Activated CD8-positive, alpha-beta memory T cell treated with anti-CD3 and anti-CD28 coated beads, Interleukin-2, amount 50 U/mL, for 24 hours (primary cell): ENCODE results near the gene SMARCD2.

Experiments
- DNase-seq: peaks from one replicate; pipeline ENCODE4 v3.0.0-alpha.2; 2020; ENCODE audit errors: extremely low read depth

SMARCD2 gene

DNA sequence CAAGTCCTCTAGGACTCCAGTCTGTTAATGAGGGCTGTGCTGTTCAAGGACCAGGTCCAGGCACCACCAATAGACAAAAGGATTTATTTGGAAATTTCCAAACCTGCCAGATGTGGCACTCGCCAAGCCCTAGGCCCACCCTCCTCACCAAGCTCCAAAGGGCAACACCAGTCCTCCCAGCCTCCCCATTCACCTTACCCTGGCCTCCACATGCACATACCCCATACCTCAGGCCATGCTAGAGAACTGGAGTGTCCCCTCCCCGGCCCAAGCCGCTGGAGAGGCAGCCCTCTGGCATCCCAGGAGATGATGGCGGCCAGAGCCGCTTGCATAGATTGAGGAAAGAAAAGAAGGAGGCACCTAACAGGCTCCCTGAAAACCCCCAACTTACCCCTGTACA is 10.5 kb downstream of the SMARCD2 start:
- DNase-seq, result no peak

DNA sequence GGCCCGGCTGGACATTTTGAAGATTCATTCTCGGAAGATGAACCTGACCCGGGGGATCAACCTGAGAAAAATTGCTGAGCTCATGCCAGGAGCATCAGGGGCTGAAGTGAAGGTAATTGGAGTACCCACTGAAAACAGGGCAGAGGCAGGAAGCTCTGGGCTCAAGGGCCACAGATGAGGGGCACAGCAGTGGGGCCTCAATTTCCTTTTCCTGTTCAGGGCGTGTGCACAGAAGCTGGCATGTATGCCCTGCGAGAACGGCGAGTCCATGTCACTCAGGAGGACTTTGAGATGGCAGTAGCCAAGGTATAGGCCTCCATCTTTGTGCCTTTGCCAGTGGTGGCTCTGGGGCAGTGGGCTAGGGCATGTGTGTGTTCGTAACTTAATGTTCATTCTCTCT is 11.0 kb downstream of the SMARCD2 start:
- DNase-seq, result no peak

GRCh38 chr17:63830904-63831491 is 11.5 kb downstream of the SMARCD2 start:
- DNase-seq, result no peak

GRCh38 chr17:63830278-63830677 is 12.2 kb downstream of the SMARCD2 start:
- no peak for DNase-seq

DNA sequence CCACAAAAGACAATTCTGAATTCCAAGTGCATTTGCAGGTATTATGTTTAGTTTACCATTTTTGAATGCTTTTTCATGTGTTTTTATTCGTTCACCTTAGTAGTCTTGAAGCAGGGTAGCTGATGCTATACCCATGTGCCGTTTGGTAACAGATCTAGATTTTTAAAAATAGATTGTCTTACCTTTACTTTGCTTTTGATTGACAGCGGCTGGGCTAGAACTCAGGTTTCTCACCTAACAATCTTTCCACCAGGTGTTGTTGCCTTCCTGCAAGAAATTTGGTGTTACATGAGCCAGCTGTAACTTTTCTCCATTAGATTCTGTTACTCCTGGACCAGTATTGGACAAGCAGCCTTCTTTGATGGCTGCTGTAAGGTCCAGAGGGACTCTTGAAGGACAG is 13.5 kb downstream of the SMARCD2 start:
- no peak for DNase-seq

GRCh38 chr17:63827801-63828221 is 14.7 kb downstream of the SMARCD2 start:
- DNase-seq, result no peak

DNA sequence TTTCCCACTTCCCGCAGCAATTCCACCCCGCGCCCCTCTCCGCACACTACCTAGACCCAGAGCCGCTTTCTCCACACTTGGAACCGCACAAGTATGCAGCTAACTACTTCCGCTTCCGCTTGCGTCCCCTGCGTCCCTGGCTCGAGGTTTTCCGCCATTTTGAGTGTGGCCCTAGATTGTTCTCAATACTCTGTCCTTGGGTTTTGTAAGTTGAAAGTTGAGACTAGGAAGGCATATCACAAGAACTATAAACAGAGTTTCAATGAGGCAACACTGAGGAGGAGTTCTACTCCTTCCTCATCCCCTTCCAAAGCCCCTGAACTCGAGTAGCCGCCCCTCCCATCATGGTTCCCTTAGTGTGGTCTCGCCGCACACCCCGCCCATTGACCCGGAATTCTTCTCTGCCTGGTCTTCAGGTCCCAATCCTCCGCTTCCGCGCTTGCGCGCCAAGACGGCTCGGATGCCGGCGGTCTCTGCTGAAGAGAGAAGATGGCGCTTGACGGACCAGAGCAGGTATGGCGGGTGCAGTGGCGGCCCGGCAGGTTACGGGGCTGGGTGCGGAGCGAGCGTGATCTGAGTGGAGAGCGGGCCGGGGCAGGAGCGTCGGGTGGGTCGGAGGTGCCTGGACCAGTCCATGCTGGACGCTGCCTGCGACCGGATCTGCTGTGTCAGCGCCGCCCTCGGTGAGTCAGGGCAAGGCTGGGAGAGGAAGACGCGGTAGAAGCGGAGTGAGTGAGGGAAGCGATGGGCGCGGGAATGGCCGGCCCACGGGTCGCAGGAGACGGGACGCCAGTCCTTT is 15.3 kb downstream of the SMARCD2 start, which contains the start of the genes FTSJ3 and PSMC5:
Gene FTSJ3 (minus strand): TSS at position 662 of the 799 bp plus-strand sequence. CDS start 761 bp downstream, outside the sequence.
Gene PSMC5 (plus strand): TSS at position 430 of the 799 bp plus-strand sequence. CDS start 60 bp downstream, at position 490.
- DNase-seq, result peak; percentile 91

GRCh38 chr17:63826468-63827001 is 15.9 kb downstream of the SMARCD2 start:
- no peak for DNase-seq

- DNase-seq, result no peak
Measured at GRCh38 chr17:63824362-63824761, 18.1 kb downstream of the SMARCD2 start.

GRCh38 chr17:63823659-63824331 is 18.7 kb downstream of the SMARCD2 start:
- DNase-seq, result no peak

- DNase-seq, result no peak
Measured at GRCh38 chr17:63822537-63822936, 19.9 kb downstream of the SMARCD2 start.

DNA sequence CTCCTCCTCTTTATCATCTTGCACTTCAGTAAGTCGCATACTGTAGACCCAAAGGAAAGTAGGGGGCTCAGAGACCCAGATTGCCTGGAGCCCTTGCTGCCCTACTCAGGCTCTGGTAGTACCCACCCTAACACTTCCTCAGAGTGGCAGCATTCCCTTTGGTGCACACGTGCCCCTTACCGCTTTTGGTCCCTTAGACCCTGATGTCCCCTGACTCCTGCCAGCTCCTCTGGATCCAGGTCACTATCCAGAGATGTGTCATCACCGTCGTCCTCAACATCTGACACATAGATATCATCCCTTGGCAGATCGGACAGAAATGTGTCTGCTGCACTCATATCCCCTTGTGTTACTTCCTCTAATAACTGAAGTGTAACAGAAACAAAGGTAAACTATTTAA is 20.7 kb downstream of the SMARCD2 start:
- no peak for DNase-seq

DNA sequence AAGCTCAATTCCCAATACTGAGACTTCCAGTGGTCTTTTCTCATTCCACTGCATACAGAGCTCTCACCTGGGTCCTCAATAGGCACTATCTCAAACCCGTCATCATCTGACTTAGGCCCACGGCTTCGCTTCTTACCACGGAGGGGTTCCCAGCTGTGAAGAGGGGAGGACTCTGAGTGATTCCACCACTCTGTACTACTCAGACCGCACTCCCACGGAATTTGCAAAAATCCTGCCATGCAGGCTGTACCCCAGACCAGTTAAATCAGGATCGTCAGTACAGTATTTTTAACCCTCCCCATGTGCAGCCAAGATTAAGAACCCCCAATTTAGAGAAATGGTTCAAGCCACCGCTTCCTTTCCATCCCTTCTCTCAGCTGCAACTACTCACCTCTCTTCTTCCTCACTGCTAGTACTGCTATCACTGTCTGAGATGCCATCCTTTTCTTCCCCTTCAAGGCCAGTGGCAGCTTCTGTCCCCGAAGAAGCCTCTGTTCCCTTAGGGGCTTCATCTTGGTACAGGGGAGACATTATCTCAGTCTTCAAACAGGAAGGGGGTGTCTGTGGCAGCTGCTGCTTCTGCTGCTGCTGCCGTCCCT is 21.4 kb downstream of the SMARCD2 start:
- no peak for DNase-seq

DNA sequence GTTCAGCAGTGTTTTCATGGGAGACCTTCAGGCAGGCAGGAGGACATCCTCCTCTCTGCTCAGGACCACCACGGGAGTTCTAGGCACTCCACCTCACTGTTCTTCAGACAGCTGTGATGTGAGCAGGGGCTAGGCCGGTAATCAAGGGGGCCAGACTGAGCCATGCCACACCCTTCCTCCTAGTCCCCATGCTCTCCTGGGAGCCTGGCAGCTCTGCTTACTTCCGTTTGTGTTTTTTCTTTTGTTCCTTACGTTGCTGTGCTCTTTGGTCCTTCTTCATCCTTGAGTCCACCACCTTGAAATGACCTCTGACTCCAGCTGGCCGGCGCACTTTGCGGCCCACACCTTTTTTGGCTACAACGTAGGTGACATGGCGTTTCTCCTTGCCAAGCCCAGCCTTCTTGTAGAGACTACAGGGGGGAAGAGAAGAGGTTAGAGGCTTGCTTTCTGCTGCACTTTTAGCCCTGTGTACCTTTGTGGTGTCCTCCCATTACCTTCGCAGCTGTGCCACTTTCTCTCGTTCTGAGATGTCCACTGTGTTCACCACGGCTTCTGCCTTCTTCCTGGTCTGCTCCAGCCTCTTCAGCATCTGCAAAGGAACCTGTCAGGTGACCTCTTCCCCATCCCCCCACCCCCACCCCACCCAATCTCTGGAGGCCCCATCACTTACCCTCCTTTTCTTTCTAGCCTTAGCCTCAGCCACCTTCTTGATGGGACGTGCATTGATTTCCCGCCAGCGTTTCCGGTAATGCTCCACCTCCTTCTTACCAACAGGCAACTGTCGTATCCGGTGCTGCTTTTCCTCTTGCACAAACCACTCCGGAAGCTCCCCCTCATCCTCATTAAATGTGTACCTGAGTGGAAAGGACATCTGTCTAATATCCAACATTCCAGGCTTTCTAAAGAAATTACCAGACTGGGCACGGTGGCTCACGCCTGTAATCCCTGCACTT is 22.6 kb downstream of the SMARCD2 start:
- DNase-seq, result no peak

DNA sequence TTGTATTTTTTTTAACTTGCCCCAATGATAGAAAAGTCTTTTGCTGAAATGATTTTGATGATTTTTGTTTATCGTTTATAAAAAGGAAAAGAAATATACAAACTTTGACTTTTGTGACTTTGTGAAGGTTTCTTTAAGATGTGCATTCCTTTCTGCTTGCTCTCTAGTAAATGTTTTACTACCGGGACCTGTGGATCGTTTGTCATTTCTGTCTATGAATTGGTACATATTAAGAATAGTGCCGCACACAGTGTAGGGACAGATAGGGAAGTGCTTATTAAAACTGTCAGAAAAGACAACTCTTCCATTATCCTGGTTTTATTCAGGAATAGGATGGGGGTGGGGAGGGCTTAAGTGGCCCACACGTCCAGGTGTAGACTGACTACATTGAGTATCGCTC is 23.4 kb downstream of the SMARCD2 start:
- no peak for DNase-seq

DNA sequence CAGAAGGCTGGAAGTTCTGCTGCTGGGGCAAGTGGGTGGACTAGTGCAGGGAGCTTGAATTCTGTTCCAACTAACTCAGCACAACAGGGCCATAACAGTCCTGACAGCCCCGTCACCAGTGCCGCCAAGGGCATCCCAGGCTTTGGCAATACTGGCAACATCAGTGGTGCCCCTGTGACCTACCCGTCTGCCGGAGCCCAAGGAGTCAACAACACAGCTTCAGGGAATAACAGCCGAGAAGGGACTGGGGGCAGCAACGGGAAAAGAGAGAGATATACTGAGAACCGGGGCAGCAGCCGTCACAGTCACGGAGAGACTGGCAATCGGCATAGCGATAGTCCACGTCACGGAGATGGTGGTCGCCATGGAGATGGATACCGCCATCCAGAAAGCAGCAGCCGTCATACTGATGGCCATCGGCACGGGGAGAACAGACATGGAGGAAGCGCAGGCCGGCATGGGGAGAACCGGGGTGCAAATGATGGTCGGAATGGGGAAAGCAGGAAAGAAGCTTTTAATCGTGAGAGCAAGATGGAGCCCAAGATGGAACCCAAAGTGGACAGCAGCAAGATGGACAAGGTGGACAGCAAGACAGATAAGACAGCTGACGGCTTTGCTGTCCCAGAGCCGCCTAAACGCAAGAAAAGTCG is 24.6 kb downstream of the SMARCD2 start:
- DNase-seq, result no peak

GRCh38 chr17:63816669-63817068 is 25.8 kb downstream of the SMARCD2 start:
- DNase-seq, result no peak

GRCh38 chr17:63816123-63816522 is 26.4 kb downstream of the SMARCD2 start:
- DNase-seq, result no peak

- DNase-seq, result no peak
Measured at GRCh38 chr17:63809970-63810369, 32.5 kb downstream of the SMARCD2 start.

DNA sequence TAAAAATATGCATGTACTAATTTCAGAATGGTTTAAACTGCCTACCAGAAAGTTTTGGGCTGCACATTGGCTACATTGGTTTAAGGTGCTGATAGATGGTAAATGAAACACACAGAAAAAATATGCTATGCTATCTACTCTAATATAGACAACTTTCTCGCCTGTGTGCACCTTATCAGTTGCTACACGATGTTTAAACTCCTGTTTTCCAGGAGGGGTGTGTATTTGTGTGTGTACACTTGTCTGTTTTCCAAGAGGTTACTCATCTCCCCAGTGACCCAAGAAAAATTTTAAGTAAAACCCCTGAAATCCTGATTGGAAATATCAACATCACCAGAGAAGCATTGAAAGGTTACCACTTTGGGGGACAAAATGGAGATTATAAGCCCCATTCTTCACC is 36.9 kb downstream of the SMARCD2 start:
- DNase-seq, result no peak
